Measurements from ENCODE around the gene C11orf65. TPM values are rescaled to one million over a fixed set of nuclear protein-coding genes. Genes with fewer than 3 reads are reported as not detected.

Gene C11orf65
- total and polyA plus RNA-seq, 4 donors: 0.33 to 3.3 (median 0.49) TPM

DNA sequence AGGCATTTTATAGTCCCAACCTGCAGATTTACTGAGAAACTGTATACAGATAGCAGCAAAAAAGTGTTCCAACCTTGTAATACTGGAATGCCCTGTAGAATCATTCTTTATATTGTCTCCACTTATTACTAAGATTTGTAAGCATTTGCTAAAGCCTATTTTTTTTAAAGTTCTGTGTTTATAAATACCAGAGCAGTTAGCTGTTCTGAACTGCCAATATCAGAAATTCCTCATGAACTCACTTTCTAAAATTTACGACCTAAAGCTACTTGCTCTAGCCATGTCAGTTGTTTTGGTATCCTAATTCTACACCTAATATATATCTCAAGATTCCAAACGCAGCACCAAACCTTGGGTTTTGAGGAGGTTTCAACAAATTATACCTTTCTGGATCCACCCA lies 103.2 kb downstream of the C11orf65 start:
- Histone ChIP-seq H3K4me3 (no peak overlapping the region), H3K9ac (ENCODE audit: insufficient read depth in 1 of 2, low read length in 2 of 2) (no peak overlapping the region), H3K9me3 (ENCODE audit: control insufficient read depth in 4 of 4, insufficient read depth in 3 of 4, low read length in 3 of 4) (no peaks in the 10 kb centered on the region), H3K27me3 (ENCODE audit: control insufficient read depth in 3 of 3, insufficient read depth in 3 of 3, low read length in 2 of 3) (no peaks in the 10 kb centered on the region), H3K27ac (ENCODE audit: low read depth in 1 of 2, low read length in 1 of 2) (no peak overlapping the region), H3K4me1 (ENCODE audit: control insufficient read depth in 5 of 5, insufficient read depth in 5 of 5, low read length in 5 of 5) (no peaks in the 10 kb centered on the region), H3K36me3 (ENCODE audit: control insufficient read depth in 4 of 4, insufficient read depth in 4 of 4, low read length in 4 of 4) (peaks cover 5 to 11% (median 7%) of the 10 kb centered on the region in 4 donors)
- WGBS, 2 donors: 85 to 89% methylated on average over 2 of the region's 2 CpGs
- DNase-seq (no peak), ATAC-seq (ENCODE audit: insufficient read depth, low FRiP score) (no peak)
- TF ChIP-seq, protein P1, sequence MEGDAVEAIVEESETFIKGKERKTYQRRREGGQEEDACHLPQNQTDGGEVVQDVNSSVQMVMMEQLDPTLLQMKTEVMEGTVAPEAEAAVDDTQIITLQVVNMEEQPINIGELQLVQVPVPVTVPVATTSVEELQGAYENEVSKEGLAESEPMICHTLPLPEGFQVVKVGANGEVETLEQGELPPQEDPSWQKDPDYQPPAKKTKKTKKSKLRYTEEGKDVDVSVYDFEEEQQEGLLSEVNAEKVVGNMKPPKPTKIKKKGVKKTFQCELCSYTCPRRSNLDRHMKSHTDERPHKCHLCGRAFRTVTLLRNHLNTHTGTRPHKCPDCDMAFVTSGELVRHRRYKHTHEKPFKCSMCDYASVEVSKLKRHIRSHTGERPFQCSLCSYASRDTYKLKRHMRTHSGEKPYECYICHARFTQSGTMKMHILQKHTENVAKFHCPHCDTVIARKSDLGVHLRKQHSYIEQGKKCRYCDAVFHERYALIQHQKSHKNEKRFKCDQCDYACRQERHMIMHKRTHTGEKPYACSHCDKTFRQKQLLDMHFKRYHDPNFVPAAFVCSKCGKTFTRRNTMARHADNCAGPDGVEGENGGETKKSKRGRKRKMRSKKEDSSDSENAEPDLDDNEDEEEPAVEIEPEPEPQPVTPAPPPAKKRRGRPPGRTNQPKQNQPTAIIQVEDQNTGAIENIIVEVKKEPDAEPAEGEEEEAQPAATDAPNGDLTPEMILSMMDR (IDR thresholded peaks at IDR 0.05; ENCODE audit: control extremely low read depth, extremely low read depth): no peak

DNA sequence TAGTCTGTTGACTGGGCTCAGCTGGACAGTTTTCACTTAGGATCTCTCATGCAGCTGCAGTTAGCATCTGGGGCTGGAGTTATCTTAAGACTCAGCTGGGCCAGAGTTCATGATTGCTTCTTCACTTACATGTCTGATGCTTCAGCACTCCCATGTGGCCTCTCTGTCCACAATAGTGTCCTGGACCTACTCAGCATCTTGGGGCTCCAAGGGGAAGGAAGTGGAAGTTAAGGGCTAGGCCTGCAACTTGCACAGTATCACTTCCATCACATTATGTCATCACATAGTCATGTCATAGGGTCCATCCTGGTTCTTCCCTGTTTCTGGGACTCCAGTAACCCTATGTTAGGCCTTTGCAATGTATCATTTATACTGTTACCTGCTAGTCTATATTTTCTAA lies 115.9 kb downstream of the C11orf65 start:
- TF ChIP-seq, protein P1 (IDR thresholded peaks at IDR 0.05; ENCODE audit: control extremely low read depth, extremely low read depth): no peak
- Histone ChIP-seq H3K27me3 (ENCODE audit: control insufficient read depth in 3 of 3, insufficient read depth in 3 of 3, low read length in 2 of 3) (no peaks in the 10 kb centered on the region), H3K27ac (ENCODE audit: low read depth in 1 of 2, low read length in 1 of 2) (no peak overlapping the region), H3K4me3 (no peak overlapping the region), H3K4me1 (ENCODE audit: control insufficient read depth in 5 of 5, insufficient read depth in 5 of 5, low read length in 5 of 5) (no peaks in the 10 kb centered on the region), H3K9me3 (ENCODE audit: control insufficient read depth in 4 of 4, insufficient read depth in 3 of 4, low read length in 3 of 4) (no peaks in the 10 kb centered on the region), H3K9ac (ENCODE audit: insufficient read depth in 1 of 2, low read length in 2 of 2) (no peak overlapping the region), H3K36me3 (ENCODE audit: control insufficient read depth in 4 of 4, insufficient read depth in 4 of 4, low read length in 4 of 4) (peaks cover 15 to 41% (median 29%) of the 10 kb centered on the region in 4 donors)
- no peak for ATAC-seq (ENCODE audit: insufficient read depth, low FRiP score)
- no peak for DNase-seq

DNA sequence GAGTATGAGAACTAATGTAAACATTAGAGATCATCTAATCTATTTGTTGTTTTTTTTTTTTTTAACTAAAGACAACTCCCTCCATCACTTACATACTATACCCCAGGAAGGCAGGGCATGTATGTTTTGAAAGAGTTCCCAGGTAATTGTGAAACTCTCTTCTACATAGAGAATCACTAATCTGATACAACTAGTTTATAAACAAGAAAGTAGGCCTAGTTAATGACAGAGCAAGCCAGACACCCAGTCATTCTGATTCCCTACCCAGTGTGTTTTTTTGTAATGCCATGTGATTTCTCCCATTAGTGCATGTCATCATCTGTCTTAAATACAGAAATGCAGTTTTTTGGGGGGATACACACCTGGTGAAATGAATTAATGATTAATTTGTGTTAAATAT lies 120.9 kb downstream of the C11orf65 start:
- no peak overlapping the region for H3K27ac ChIP-seq (ENCODE audit: low read depth in 1 of 2, low read length in 1 of 2)
- ATAC-seq (ENCODE audit: insufficient read depth, low FRiP score): no peak
- H3K27me3 ChIP-seq (ENCODE audit: control insufficient read depth in 3 of 3, insufficient read depth in 3 of 3, low read length in 2 of 3): no peaks in the 10 kb centered on the region
- H3K9me3 ChIP-seq (ENCODE audit: control insufficient read depth in 4 of 4, insufficient read depth in 3 of 4, low read length in 3 of 4): no peaks in the 10 kb centered on the region
- H3K36me3 ChIP-seq (ENCODE audit: control insufficient read depth in 4 of 4, insufficient read depth in 4 of 4, low read length in 4 of 4): peaks cover 4 to 16% (median 13%) of the 10 kb centered on the region in 4 donors
- no peaks in the 10 kb centered on the region for H3K4me1 ChIP-seq (ENCODE audit: control insufficient read depth in 5 of 5, insufficient read depth in 5 of 5, low read length in 5 of 5)
- no peak overlapping the region for H3K9ac ChIP-seq (ENCODE audit: insufficient read depth in 1 of 2, low read length in 2 of 2)
- no peak for DNase-seq
- no peak overlapping the region for H3K4me3 ChIP-seq
- TF ChIP-seq, protein P1 (IDR thresholded peaks at IDR 0.05; ENCODE audit: control extremely low read depth, extremely low read depth): no peak

DNA sequence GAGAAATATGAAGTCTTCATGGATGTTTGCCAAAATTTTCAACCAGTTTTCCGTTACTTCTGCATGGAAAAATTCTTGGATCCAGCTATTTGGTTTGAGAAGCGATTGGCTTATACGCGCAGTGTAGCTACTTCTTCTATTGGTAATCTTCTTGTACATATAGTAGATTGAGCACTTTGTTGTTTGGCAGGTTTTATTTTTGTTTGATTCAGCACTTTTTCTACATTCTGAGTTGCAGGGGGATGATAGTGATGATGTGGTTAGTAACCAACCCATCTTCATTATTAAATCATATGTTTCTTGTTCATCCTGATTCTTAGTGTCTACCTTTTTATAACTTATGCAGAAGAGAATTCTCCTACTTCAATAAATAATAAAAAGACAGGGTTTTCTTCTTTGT lies 121.6 kb downstream of the C11orf65 start:
- 97% methylated on average over 4 of the region's 4 CpGs for WGBS, 2 donors
- Histone ChIP-seq H3K36me3 (ENCODE audit: control insufficient read depth in 4 of 4, insufficient read depth in 4 of 4, low read length in 4 of 4) (peaks cover 1 to 16% (median 11%) of the 10 kb centered on the region in 4 donors), H3K9me3 (ENCODE audit: control insufficient read depth in 4 of 4, insufficient read depth in 3 of 4, low read length in 3 of 4) (no peaks in the 10 kb centered on the region), H3K4me1 (ENCODE audit: control insufficient read depth in 5 of 5, insufficient read depth in 5 of 5, low read length in 5 of 5) (peaks cover 0 to 1% (median 0%) of the 10 kb centered on the region in 5 donors), H3K27me3 (ENCODE audit: control insufficient read depth in 3 of 3, insufficient read depth in 3 of 3, low read length in 2 of 3) (no peaks in the 10 kb centered on the region), H3K4me3 (no peak overlapping the region), H3K9ac (ENCODE audit: insufficient read depth in 1 of 2, low read length in 2 of 2) (no peak overlapping the region), H3K27ac (ENCODE audit: low read depth in 1 of 2, low read length in 1 of 2) (no peak overlapping the region)
- DNase-seq (no peak), ATAC-seq (ENCODE audit: insufficient read depth, low FRiP score) (no peak)
- TF ChIP-seq, protein P1 (IDR thresholded peaks at IDR 0.05; ENCODE audit: control extremely low read depth, extremely low read depth): no peak

Data from lung (tissue), 12 donors.